H1 (cell line): Measurements from ENCODE around the gene CUL1. TPM values are rescaled to one million over a fixed set of nuclear protein-coding genes. Genes with fewer than 3 reads are reported as not detected.

Source experiments
- MAFK ChIP-seq: IDR thresholded peaks from 2 replicates; pipeline ENCODE4 v1.6.1; 2012; ENCODE audit warnings: low read depth, mild to moderate bottlenecking, improper control_type of control experiment, low read length
- TAF7 ChIP-seq: optimal IDR thresholded peaks from 2 replicates; pipeline ENCODE3; 2011; ENCODE audit warnings: low read depth, mild to moderate bottlenecking, inconsistent platforms, low read length, moderate library complexity, borderline replicate concordance
- polyA plus RNA-seq, 7 experiments: library from polyadenylated mRNA; depleted of rRNA in 3 of 7; stranded (reverse) in 5 of 7; unstranded in 2 of 7; fragments of >200 nt in 5 of 7; fragments of 200-250 nt in 2 of 7; gene quantifications; 1 replicate in 5 of 7; 2 replicates in 1 of 7; 4 replicates in 1 of 7; pipeline versions ENCODE4 v1.2.1 to v1.2.3, GENCODE V29; 2011 to 2013; ENCODE audit warnings: missing spikeins in 2 of 7, mixed read lengths in 2 of 7
- total RNA-seq: library from RNA; stranded (reverse); fragmentation: NEBNext Ultra II Directional; extraction: Animal tissue kit (Norgen Biotek cat#: 25700); gene quantifications from 2 replicates; pipeline ENCODE4 v1.2.1, GENCODE V29; 2021
- TF ChIP-seq, protein P1 (sequence below): fragments of 300-600 bp; sonication (generic); IDR thresholded peaks from 2 replicates; pipeline ENCODE4 v1.7.1; 2012; ENCODE audit warnings: low read length, moderate library complexity, mild to moderate bottlenecking, inconsistent platforms; ENCODE audit not compliant: insufficient replicate concordance

The CUL1 gene
- total and polyA plus RNA-seq, 2 of the 8 experiments (the other 6 are each of a cell fraction or from before 2014, with no cell fraction given) = 33.0 to 77.3 TPM

DNA sequence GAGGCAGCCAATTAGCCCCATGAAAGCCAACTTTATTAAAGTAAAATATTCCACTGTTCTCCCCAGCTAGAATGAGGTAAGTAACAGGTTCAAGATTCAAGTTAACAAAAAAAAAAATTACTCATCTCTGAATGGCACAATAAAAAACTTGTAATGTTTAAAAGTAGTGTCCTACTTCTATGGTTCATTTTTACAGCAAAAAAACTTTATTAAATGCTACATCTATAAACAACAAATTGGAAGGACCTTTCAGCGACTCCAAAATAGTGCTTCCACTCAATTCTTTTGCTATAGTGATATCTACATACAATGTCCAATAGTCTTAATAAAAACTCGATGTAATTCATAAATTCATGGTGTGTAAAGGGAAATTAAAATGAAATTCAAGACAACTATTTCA lies 126.2 kb downstream of the CUL1 start (continued):
- TF ChIP-seq, protein P1, sequence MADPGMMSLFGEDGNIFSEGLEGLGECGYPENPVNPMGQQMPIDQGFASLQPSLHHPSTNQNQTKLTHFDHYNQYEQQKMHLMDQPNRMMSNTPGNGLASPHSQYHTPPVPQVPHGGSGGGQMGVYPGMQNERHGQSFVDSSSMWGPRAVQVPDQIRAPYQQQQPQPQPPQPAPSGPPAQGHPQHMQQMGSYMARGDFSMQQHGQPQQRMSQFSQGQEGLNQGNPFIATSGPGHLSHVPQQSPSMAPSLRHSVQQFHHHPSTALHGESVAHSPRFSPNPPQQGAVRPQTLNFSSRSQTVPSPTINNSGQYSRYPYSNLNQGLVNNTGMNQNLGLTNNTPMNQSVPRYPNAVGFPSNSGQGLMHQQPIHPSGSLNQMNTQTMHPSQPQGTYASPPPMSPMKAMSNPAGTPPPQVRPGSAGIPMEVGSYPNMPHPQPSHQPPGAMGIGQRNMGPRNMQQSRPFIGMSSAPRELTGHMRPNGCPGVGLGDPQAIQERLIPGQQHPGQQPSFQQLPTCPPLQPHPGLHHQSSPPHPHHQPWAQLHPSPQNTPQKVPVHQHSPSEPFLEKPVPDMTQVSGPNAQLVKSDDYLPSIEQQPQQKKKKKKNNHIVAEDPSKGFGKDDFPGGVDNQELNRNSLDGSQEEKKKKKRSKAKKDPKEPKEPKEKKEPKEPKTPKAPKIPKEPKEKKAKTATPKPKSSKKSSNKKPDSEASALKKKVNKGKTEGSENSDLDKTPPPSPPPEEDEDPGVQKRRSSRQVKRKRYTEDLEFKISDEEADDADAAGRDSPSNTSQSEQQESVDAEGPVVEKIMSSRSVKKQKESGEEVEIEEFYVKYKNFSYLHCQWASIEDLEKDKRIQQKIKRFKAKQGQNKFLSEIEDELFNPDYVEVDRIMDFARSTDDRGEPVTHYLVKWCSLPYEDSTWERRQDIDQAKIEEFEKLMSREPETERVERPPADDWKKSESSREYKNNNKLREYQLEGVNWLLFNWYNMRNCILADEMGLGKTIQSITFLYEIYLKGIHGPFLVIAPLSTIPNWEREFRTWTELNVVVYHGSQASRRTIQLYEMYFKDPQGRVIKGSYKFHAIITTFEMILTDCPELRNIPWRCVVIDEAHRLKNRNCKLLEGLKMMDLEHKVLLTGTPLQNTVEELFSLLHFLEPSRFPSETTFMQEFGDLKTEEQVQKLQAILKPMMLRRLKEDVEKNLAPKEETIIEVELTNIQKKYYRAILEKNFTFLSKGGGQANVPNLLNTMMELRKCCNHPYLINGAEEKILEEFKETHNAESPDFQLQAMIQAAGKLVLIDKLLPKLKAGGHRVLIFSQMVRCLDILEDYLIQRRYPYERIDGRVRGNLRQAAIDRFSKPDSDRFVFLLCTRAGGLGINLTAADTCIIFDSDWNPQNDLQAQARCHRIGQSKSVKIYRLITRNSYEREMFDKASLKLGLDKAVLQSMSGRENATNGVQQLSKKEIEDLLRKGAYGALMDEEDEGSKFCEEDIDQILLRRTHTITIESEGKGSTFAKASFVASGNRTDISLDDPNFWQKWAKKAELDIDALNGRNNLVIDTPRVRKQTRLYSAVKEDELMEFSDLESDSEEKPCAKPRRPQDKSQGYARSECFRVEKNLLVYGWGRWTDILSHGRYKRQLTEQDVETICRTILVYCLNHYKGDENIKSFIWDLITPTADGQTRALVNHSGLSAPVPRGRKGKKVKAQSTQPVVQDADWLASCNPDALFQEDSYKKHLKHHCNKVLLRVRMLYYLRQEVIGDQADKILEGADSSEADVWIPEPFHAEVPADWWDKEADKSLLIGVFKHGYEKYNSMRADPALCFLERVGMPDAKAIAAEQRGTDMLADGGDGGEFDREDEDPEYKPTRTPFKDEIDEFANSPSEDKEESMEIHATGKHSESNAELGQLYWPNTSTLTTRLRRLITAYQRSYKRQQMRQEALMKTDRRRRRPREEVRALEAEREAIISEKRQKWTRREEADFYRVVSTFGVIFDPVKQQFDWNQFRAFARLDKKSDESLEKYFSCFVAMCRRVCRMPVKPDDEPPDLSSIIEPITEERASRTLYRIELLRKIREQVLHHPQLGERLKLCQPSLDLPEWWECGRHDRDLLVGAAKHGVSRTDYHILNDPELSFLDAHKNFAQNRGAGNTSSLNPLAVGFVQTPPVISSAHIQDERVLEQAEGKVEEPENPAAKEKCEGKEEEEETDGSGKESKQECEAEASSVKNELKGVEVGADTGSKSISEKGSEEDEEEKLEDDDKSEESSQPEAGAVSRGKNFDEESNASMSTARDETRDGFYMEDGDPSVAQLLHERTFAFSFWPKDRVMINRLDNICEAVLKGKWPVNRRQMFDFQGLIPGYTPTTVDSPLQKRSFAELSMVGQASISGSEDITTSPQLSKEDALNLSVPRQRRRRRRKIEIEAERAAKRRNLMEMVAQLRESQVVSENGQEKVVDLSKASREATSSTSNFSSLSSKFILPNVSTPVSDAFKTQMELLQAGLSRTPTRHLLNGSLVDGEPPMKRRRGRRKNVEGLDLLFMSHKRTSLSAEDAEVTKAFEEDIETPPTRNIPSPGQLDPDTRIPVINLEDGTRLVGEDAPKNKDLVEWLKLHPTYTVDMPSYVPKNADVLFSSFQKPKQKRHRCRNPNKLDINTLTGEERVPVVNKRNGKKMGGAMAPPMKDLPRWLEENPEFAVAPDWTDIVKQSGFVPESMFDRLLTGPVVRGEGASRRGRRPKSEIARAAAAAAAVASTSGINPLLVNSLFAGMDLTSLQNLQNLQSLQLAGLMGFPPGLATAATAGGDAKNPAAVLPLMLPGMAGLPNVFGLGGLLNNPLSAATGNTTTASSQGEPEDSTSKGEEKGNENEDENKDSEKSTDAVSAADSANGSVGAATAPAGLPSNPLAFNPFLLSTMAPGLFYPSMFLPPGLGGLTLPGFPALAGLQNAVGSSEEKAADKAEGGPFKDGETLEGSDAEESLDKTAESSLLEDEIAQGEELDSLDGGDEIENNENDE = no peak
- no peak for TF ChIP-seq MAFK
- TF ChIP-seq TAF7 = no peak
- TF ChIP-seq, all 59 proteins: peak for 0
